ENCODE results near the gene SERTAD3.

Gene SERTAD3

GRCh38 chr19:40453151-40453735 is 9.1 kb upstream of the SERTAD3 start:
- no peaks in the 10 kb centered on the region for H3K27me3 Mint-ChIP-seq (ENCODE audit: low read depth)
- peak overlapping the region in 2 of 3 experiments; percentile 2 to 18 for H3K27ac Mint-ChIP-seq
- H3K36me3 Mint-ChIP-seq (ENCODE audit: low read depth): peaks cover 8% of the 10 kb centered on the region
- H3K4me1 Mint-ChIP-seq: no peaks in the 10 kb centered on the region
- H3K4me3 Mint-ChIP-seq: no peak overlapping the region
- no peaks in the 10 kb centered on the region for H3K9me3 Mint-ChIP-seq
- TF ChIP-seq, protein P1, sequence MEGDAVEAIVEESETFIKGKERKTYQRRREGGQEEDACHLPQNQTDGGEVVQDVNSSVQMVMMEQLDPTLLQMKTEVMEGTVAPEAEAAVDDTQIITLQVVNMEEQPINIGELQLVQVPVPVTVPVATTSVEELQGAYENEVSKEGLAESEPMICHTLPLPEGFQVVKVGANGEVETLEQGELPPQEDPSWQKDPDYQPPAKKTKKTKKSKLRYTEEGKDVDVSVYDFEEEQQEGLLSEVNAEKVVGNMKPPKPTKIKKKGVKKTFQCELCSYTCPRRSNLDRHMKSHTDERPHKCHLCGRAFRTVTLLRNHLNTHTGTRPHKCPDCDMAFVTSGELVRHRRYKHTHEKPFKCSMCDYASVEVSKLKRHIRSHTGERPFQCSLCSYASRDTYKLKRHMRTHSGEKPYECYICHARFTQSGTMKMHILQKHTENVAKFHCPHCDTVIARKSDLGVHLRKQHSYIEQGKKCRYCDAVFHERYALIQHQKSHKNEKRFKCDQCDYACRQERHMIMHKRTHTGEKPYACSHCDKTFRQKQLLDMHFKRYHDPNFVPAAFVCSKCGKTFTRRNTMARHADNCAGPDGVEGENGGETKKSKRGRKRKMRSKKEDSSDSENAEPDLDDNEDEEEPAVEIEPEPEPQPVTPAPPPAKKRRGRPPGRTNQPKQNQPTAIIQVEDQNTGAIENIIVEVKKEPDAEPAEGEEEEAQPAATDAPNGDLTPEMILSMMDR (IDR thresholded peaks at IDR 0.05; ENCODE audit: unreplicated experiment in 3 of 3): no peak

DNA sequence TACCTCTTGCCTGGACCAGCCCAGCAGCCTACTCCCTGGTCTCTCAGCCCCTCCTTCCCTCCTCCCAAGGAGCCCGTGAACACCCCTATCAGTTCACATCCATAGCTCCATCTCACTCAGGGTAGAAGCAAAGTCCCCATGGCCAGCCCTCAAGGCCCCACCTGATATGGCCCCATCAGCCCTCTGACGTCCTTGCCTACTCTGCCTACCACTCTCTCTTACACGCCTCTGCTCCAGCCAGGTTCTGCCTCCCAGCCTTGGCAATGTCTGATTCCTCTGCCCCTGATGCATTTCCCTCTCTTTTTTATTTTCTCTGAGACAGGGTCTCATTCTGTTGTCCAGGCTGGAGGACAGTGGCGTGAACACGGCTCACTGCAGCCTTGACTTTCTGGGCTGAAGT is 7.9 kb upstream of the SERTAD3 start:
- no peaks in the 10 kb centered on the region for H3K4me1 Mint-ChIP-seq
- no peaks in the 10 kb centered on the region for H3K27me3 Mint-ChIP-seq (ENCODE audit: low read depth)
- no peak overlapping the region for H3K27ac Mint-ChIP-seq
- H3K36me3 Mint-ChIP-seq (ENCODE audit: low read depth): peaks cover 8% of the 10 kb centered on the region
- TF ChIP-seq, protein P1 (IDR thresholded peaks at IDR 0.05; ENCODE audit: unreplicated experiment in 3 of 3): no peak
- H3K4me3 Mint-ChIP-seq: no peak overlapping the region
- no peaks in the 10 kb centered on the region for H3K9me3 Mint-ChIP-seq

DNA sequence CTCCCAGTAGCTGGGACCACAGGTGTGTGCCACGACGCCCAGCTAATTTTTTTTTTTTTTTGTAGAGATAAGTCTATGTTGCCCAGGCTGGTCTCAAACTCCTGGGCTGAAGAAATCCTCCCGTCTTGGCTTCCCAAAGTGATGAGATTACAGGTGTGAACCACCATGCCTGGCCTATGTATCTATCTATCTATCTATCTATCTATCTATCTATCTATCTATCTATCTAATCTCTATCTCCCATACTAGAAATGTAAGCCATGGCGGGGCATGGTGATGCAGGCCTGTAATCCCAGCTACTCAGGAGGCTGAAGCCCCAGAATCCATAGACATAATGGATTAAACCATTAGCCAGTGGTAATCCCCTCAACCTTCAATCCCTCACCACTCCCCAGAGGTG is 6.5 kb upstream of the SERTAD3 start:
- H3K27me3 Mint-ChIP-seq (ENCODE audit: low read depth): peaks cover 4% of the 10 kb centered on the region
- H3K4me3 Mint-ChIP-seq: no peak overlapping the region
- peaks cover 8% of the 10 kb centered on the region for H3K36me3 Mint-ChIP-seq (ENCODE audit: low read depth)
- H3K9me3 Mint-ChIP-seq: no peaks in the 10 kb centered on the region
- H3K4me1 Mint-ChIP-seq: peaks cover 10% of the 10 kb centered on the region
- no peak overlapping the region for H3K27ac Mint-ChIP-seq
- TF ChIP-seq, protein P1 (IDR thresholded peaks at IDR 0.05; ENCODE audit: unreplicated experiment in 3 of 3): no peak

GRCh38 chr19:40449506-40449905 is 5.4 kb upstream of the SERTAD3 start:
- Mint-ChIP-seq H3K27me3 (ENCODE audit: low read depth) (peaks cover 4% of the 10 kb centered on the region), H3K4me1 (peaks cover 13% of the 10 kb centered on the region), H3K36me3 (ENCODE audit: low read depth) (peaks cover 8% of the 10 kb centered on the region), H3K27ac (no peak overlapping the region), H3K4me3 (no peak overlapping the region), H3K9me3 (no peaks in the 10 kb centered on the region)
- TF ChIP-seq, protein P1 (IDR thresholded peaks at IDR 0.05; ENCODE audit: unreplicated experiment in 3 of 3): no peak

DNA sequence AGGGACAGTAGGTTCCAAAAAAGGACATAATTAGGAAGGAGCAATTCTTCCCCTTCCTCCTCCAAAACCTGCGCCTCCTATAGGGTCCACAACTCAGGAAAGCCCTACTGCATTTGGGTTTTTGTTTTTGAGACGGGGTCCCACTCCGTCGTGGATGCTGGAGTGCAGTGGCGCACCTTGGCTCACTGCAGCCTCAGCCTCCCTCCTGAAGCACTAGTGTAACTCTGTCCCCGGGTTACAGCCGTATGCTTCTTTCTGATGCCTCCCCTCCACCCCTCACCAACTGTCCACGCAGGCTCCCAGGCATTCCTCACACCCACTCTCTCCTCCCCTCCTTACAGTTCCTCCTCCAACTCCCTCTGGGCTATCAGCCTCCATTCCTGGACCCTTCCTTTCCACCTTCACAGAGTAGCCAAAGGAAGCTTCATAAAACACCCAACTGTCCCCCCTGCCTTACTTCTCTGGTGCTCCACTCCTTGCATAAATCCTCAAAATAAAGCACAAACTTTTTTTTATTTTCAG is 2.2 kb upstream of the SERTAD3 start:
- no peaks in the 10 kb centered on the region for H3K9me3 Mint-ChIP-seq
- H3K27ac Mint-ChIP-seq: peak overlapping the region; percentile 91 to 98 (median 96)
- peaks cover 20% of the 10 kb centered on the region for H3K36me3 Mint-ChIP-seq (ENCODE audit: low read depth)
- TF ChIP-seq, protein P1 (IDR thresholded peaks at IDR 0.05; ENCODE audit: unreplicated experiment in 3 of 3): no peak
- H3K4me1 Mint-ChIP-seq: peaks cover 28% of the 10 kb centered on the region
- peak overlapping the region; percentile 54 to 86 (median 82) for H3K4me3 Mint-ChIP-seq
- peaks cover 4% of the 10 kb centered on the region for H3K27me3 Mint-ChIP-seq (ENCODE audit: low read depth)

- Mint-ChIP-seq H3K36me3 (ENCODE audit: low read depth) (peaks cover 24% of the 10 kb centered on the region), H3K4me3 (peak overlapping the region; percentile 79 to 86 (median 82)), H3K27ac (peak overlapping the region; percentile 91 to 98 (median 96)), H3K4me1 (peaks cover 33% of the 10 kb centered on the region), H3K9me3 (no peaks in the 10 kb centered on the region), H3K27me3 (ENCODE audit: low read depth) (peaks cover 4% of the 10 kb centered on the region)
- TF ChIP-seq, protein P1 (IDR thresholded peaks at IDR 0.05; ENCODE audit: unreplicated experiment in 3 of 3): no peak
Observed at GRCh38 chr19:40445780-40446262, 1.7 kb upstream of the SERTAD3 start.
